GM23248 (cell line): ENCODE measurements around the gene PLCB3.

Source experiments
- EZH2 ChIP-seq: fragments of 200-600 bp; sonication (generic); IDR thresholded peaks from 2 replicates; pipeline ENCODE4 v1.6.1; 2018; ENCODE audit warnings: antibody characterized with exemption, mild to moderate bottlenecking; ENCODE audit not compliant: insufficient read depth, poor library complexity, severe bottlenecking
- EZH2phosphoT487 ChIP-seq: fragments of 200-600 bp; sonication (generic); IDR thresholded peaks from 2 replicates; pipeline ENCODE4 v1.6.1; 2018; ENCODE audit warnings: antibody characterized with exemption, moderate library complexity, mild to moderate bottlenecking, low read depth; ENCODE audit not compliant: insufficient read depth

GRCh38 chr11:64278576-64279190 is 27.4 kb downstream of the PLCB3 start:
- TF ChIP-seq EZH2 (no peak), EZH2phosphoT487 (no peak)
